ENCODE data around the gene GPR89A.
"Not testable (repeated sequence)": the region's sequence is repeated elsewhere in the genome, so short reads cannot be mapped to it uniquely, and the experiment has no call there.

Gene GPR89A

DNA sequence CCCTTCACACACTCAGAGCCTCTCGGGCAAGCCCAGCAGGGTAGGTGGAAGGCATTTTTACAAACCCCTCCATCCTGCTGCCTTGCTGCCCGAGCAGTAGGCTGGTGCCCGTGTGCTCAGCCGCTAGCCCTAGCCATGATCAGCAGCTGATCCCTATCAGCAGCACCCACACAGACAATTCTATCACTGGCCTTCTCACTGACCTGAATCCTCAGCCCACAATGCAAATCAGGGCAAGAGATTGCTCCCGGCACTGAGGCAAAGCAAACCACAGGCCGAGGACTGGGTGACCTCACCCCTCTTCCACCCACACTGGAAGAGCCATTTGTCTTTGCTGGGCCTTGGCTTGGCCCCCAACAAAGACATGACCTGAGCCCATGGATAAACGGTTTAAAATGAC is 100.3 kb downstream of the GPR89A start:
- TF ChIP-seq POU2F2 (IDR thresholded peaks at IDR 0.05; ENCODE audit: low read depth, low read length) (peak; percentile 86), PAX5 (IDR thresholded peaks at IDR 0.05; ENCODE audit: insufficient read depth, low read length, severe bottlenecking) (no peak), TAF1 (IDR thresholded peaks at IDR 0.05; ENCODE audit: low read depth, low read length) (no peak), SPI1 (IDR thresholded peaks at IDR 0.05; ENCODE audit: low read depth, low read length) (no peak), POLR2AphosphoS5 (IDR thresholded peaks at IDR 0.05; ENCODE audit: low read depth, low read length) (no peak), POLR2A (IDR thresholded peaks at IDR 0.05; ENCODE audit: low read depth, low read length) (no peak)
- FAIRE-seq = peak; percentile 60
- DNase-seq (ENCODE audit: insufficient read length, low spot score) = no peak

DNA sequence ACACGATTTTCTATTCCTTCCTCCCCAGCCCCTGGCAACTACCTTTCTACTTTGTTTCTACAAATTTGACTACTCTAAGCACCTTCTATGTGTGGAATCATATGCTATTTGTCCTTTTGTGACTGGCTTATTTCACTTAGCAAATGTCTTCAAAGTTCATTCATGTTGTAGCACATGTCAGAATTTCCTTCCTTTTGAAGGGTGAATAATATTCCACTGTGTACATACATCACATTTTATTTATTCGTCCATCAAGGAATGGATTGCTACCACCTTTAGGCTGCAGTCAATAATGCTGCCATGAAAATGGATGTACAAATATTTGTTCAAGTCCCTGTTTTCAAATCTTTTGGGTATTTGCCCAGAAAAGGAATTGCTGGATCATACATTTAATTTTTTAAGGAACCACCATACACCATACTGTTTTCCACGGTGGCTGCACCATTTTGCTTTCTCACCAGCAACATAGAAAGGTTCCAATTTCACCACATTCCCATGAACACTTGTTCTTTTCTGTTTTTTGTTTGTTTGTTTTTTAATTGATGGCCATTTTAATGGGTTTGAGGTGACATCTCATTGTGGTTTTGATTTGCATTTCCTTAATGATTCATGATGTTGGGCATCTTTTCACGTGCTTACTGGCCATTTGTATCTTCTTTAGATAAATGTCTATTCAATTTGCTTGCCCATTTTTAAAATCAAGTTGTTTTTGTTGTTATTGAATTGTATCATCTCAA is 102.7 kb downstream of the GPR89A start:
- DNase-seq (ENCODE audit: insufficient read length, low spot score) (no peak), FAIRE-seq (no peak)
- TF ChIP-seq PAX5 (IDR thresholded peaks at IDR 0.05; ENCODE audit: insufficient read depth, low read length, severe bottlenecking) (no peak), SPI1 (IDR thresholded peaks at IDR 0.05; ENCODE audit: low read depth, low read length) (no peak), POU2F2 (IDR thresholded peaks at IDR 0.05; ENCODE audit: low read depth, low read length) (no peak), POLR2A (IDR thresholded peaks at IDR 0.05; ENCODE audit: low read depth, low read length) (no peak), POLR2AphosphoS5 (IDR thresholded peaks at IDR 0.05; ENCODE audit: low read depth, low read length) (no peak), TAF1 (IDR thresholded peaks at IDR 0.05; ENCODE audit: low read depth, low read length) (no peak)

DNA sequence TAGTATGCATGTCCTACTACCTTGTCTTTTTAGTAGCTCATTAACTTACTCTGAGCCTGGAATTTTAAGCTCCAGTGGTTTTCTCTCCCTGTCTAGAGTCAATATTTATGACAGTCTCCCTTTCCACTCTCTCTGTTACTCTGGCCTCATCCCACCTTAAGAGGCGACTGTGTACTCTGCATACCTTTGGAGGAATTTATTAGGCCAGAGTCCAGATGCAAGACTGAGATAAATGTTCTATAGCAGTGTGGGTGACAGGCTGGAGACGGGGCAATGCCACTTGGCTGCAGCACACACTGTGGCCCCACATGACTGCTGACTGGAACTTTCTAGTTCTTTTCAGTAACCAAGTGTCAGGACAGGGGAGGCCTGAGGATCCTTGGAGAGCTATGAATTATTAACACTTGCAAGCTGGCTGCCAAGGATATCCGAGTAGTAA is 103.4 kb downstream of the GPR89A start:
- no peak for TF ChIP-seq POLR2A (IDR thresholded peaks at IDR 0.05; ENCODE audit: low read depth, low read length)
- no peak for TF ChIP-seq POU2F2 (IDR thresholded peaks at IDR 0.05; ENCODE audit: low read depth, low read length)
- TF ChIP-seq TAF1 (IDR thresholded peaks at IDR 0.05; ENCODE audit: low read depth, low read length) = no peak
- TF ChIP-seq SPI1 (IDR thresholded peaks at IDR 0.05; ENCODE audit: low read depth, low read length) = no peak
- no peak for TF ChIP-seq POLR2AphosphoS5 (IDR thresholded peaks at IDR 0.05; ENCODE audit: low read depth, low read length)
- TF ChIP-seq PAX5 (IDR thresholded peaks at IDR 0.05; ENCODE audit: insufficient read depth, low read length, severe bottlenecking) = no peak
- DNase-seq (ENCODE audit: insufficient read length, low spot score) = no peak
- FAIRE-seq = no peak

DNA sequence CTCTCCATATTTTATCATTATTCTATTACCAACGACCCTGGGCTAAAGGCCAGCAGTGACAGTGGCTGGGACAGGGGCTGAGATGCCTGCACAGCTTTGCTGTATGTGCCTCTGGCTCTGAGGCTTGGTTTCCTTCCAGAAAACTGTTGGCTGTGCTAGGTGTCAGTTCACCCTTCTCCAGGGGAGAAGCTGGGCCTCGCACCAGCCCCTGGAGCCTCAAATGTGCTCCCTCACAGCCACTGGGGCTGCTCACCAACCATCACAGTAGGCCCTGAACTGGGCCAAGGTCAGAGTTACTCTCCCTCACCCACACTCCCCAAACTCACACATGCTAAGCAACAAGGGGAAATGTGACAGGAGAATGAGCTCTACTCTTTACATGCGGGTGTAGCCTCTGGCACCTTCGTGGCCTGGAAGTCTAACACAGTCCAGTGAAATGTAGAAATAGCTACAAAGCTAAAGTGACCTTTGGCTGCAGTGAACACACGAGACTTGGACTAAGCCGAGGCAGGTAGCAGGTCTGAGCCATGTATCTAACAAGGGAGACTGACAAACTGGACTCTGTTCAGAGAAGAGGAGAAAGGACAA is 106.8 kb downstream of the GPR89A start:
- DNase-seq (ENCODE audit: insufficient read length, low spot score) = no peak
- FAIRE-seq = no peak
- TF ChIP-seq POLR2A (IDR thresholded peaks at IDR 0.05; ENCODE audit: low read depth, low read length) (no peak), SPI1 (IDR thresholded peaks at IDR 0.05; ENCODE audit: low read depth, low read length) (no peak), POLR2AphosphoS5 (IDR thresholded peaks at IDR 0.05; ENCODE audit: low read depth, low read length) (no peak), POU2F2 (IDR thresholded peaks at IDR 0.05; ENCODE audit: low read depth, low read length) (no peak), TAF1 (IDR thresholded peaks at IDR 0.05; ENCODE audit: low read depth, low read length) (no peak), PAX5 (IDR thresholded peaks at IDR 0.05; ENCODE audit: insufficient read depth, low read length, severe bottlenecking) (no peak)

DNA sequence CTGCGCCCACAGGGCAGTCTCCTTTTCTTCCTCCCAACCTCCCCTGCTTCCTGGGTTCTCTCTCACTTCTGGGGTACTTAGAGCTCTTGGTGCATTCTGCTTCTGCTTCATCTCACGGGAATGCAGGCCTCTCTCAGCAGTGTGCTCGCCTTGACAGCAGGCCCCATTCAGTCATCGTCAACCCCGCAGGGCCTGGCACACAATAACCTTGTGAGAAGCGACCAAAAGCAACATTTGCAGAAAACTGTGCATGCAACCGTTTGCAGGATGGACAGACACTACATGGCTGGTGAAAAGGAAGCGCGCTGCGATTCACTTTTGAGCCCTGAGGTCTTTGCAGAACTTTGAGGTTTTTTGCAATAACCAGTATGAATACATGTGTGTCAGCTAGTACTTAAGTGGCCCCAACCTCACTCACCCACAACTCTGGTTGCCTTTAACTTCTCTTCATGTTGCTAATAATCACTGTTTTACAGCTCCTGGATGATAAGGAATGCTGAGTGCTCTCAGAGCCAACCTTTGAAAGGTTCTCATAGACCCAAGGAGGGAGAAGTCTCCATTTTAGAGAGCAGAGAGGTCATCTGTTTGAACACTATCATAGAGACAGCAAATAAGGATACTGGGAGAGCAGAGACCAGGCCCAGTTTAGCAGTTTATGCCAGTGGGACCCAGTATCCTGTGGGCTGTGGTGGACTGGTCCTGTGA is 109.0 kb downstream of the GPR89A start:
- no peak for TF ChIP-seq PAX5 (IDR thresholded peaks at IDR 0.05; ENCODE audit: insufficient read depth, low read length, severe bottlenecking)
- no peak for TF ChIP-seq POU2F2 (IDR thresholded peaks at IDR 0.05; ENCODE audit: low read depth, low read length)
- TF ChIP-seq TAF1 (IDR thresholded peaks at IDR 0.05; ENCODE audit: low read depth, low read length) = no peak
- TF ChIP-seq POLR2AphosphoS5 (IDR thresholded peaks at IDR 0.05; ENCODE audit: low read depth, low read length) = no peak
- no peak for TF ChIP-seq SPI1 (IDR thresholded peaks at IDR 0.05; ENCODE audit: low read depth, low read length)
- no peak for TF ChIP-seq POLR2A (IDR thresholded peaks at IDR 0.05; ENCODE audit: low read depth, low read length)
- DNase-seq (ENCODE audit: insufficient read length, low spot score) = no peak
- FAIRE-seq = no peak

DNA sequence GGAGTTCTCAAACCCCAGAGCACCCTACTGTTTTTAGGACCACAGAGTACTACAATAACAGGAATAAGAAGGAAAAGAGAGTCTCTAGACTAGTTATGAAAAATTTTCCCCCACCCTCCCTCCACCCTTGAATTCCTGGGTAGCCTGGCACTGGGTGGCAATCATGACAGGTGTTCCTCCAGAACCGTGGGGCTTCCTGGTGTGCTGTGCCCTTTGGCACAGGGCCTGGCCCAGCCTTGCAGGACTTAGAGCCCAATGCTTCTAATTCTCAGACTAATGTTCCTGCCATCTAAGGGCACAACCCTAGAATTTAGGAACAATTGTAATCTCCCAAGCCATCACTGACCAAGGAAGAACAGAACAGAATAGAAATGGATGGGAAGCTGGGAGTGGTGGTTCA is 110.0 kb downstream of the GPR89A start:
- FAIRE-seq (no peak), DNase-seq (ENCODE audit: insufficient read length, low spot score) (no peak)
- no peak for TF ChIP-seq TAF1 (IDR thresholded peaks at IDR 0.05; ENCODE audit: low read depth, low read length)
- no peak for TF ChIP-seq PAX5 (IDR thresholded peaks at IDR 0.05; ENCODE audit: insufficient read depth, low read length, severe bottlenecking)
- TF ChIP-seq POLR2AphosphoS5 (IDR thresholded peaks at IDR 0.05; ENCODE audit: low read depth, low read length) = no peak

DNA sequence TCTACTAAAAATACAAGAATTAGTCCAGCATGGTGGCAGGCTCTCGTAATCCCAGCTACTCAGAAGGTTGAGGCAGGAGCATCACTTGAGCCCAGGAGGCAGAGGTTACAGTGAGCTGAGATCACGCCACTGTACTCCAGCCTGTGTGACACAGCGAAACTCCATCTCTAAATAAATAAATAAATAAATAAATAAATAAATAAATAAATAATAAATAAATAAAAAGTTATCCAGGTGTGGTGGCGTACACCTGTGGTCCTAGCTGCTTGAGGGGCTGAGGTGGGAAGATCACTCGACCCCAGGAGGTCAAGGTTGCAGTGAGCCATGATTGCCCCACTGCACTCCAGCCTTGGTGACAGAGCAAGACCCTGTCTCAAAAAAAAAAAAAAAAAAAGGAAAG is 110.7 kb downstream of the GPR89A start:
- DNase-seq (ENCODE audit: insufficient read length, low spot score); FAIRE-seq: not testable (repeated sequence)

DNA sequence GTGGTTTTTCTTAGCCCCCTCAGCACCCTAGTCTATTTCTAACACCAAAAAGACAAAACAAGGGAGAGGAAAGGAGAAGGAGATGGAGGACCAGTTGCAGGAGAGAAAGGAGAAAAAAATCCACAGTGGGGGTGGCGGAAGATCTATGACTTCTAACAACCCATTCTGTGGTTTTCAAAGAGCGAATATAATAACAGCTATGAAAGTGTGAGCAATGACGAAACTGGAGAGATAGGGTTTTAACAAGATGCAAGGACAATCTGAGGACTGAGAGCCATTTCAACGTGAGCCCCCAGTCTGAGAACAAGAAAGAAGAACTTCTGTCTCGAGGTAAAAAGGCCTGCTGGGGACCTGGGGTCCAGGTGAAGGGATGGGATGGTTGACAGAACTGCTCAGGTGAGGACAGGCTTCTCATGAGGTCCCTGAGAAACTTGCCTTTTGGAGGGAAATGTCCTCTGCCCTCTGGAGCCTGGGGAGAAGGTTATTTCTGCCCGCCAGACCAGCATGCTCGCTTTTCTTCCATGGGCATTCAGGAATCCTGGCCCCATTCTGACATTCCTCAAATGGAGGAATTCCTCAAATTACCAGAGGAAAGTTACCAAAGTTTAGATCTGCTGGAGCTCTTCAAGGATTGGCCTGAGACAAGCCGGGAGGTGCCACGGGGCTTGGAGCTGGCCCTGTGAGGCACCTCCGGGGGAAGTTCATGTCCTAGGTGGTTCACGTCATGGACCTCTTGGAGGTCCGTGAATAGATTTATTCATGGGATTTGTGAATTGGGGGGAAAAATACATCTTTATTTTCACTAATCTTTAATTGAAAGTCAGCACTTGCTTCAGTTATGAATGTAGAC is 111.7 kb downstream of the GPR89A start, which contains the start of gene CD160:
CD160 (plus strand) TSS at position 270 of the 850 bp plus-strand sequence. CDS start 8,829 bp downstream, outside the sequence.
- DNase-seq (ENCODE audit: insufficient read length, low spot score) (no peak), FAIRE-seq (no peak)
- TF ChIP-seq POLR2A (IDR thresholded peaks at IDR 0.05; ENCODE audit: low read depth, low read length) (no peak), POLR2AphosphoS5 (IDR thresholded peaks at IDR 0.05; ENCODE audit: low read depth, low read length) (no peak), SPI1 (IDR thresholded peaks at IDR 0.05; ENCODE audit: low read depth, low read length) (no peak), POU2F2 (IDR thresholded peaks at IDR 0.05; ENCODE audit: low read depth, low read length) (no peak), TAF1 (IDR thresholded peaks at IDR 0.05; ENCODE audit: low read depth, low read length) (no peak), PAX5 (IDR thresholded peaks at IDR 0.05; ENCODE audit: insufficient read depth, low read length, severe bottlenecking) (no peak)

Measured in GM12891 (cell line).